Endothelial cell of umbilical vein (primary cell): Measurements from ENCODE around the gene SUGCT.

Source experiments
- EZH2 ChIP-seq: IDR thresholded peaks from 2 replicates; pipeline ENCODE4 v1.6.1; 2012; ENCODE audit warnings: borderline replicate concordance, low read depth, mild to moderate bottlenecking, moderate library complexity, low read length, inconsistent platforms; ENCODE audit not compliant: severe bottlenecking
- JUN ChIP-seq: IDR thresholded peaks from 2 replicates; pipeline ENCODE4 v1.6.1; 2011; ENCODE audit warnings: borderline replicate concordance, low read depth; ENCODE audit not compliant: insufficient read length, insufficient read depth
- MAX ChIP-seq: IDR thresholded peaks from 2 replicates; pipeline ENCODE4 v1.6.1; 2011; ENCODE audit not compliant: insufficient read depth, insufficient read length
- POLR2A ChIP-seq: IDR thresholded peaks from 2 replicates; pipeline ENCODE4 v1.6.1; 2012; ENCODE audit warnings: low read depth, mild to moderate bottlenecking, control low read depth, low read length
- POLR2AphosphoS5 ChIP-seq: IDR thresholded peaks from 2 replicates; pipeline ENCODE4 v1.6.1; 2012; ENCODE audit warnings: low read depth, mild to moderate bottlenecking, control low read depth, low read length, moderate library complexity; ENCODE audit not compliant: insufficient read depth
- TF ChIP-seq, protein P1 (sequence below), 2 donors: IDR thresholded peaks; 1 replicate in 1 of 2; 2 replicates in 1 of 2; pipeline ENCODE4 v1.5.1; 2011; ENCODE audit warnings: low read length in 2 of 2, mild to moderate bottlenecking in 2 of 2, moderate library complexity in 2 of 2, control low read depth in 1 of 2, inconsistent platforms in 1 of 2, low read depth in 1 of 2; ENCODE audit not compliant: insufficient read depth in 1 of 2; ENCODE audit errors: extremely low read depth in 1 of 2

- TF ChIP-seq, protein P1, sequence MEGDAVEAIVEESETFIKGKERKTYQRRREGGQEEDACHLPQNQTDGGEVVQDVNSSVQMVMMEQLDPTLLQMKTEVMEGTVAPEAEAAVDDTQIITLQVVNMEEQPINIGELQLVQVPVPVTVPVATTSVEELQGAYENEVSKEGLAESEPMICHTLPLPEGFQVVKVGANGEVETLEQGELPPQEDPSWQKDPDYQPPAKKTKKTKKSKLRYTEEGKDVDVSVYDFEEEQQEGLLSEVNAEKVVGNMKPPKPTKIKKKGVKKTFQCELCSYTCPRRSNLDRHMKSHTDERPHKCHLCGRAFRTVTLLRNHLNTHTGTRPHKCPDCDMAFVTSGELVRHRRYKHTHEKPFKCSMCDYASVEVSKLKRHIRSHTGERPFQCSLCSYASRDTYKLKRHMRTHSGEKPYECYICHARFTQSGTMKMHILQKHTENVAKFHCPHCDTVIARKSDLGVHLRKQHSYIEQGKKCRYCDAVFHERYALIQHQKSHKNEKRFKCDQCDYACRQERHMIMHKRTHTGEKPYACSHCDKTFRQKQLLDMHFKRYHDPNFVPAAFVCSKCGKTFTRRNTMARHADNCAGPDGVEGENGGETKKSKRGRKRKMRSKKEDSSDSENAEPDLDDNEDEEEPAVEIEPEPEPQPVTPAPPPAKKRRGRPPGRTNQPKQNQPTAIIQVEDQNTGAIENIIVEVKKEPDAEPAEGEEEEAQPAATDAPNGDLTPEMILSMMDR (IDR thresholded peaks at IDR 0.05; ENCODE audit: extremely low read depth in 1 of 2, insufficient read depth in 1 of 2, low read depth in 1 of 2, low read length in 2 of 2) = no peak
- no peak for TF ChIP-seq MAX
- no peak for TF ChIP-seq POLR2AphosphoS5
- TF ChIP-seq JUN = no peak
- TF ChIP-seq EZH2 = no peak
- TF ChIP-seq POLR2A = no peak
Measured at GRCh38 chr7:40148671-40149070, 13.9 kb downstream of the SUGCT start.
